MV-4-11 (cell line): ENCODE measurements around the gene ADCY10.

Experiments used
- DNase-seq: peaks from one replicate; lab custom pipeline; 2025; lab: John Stamatoyannopoulos, UW

Gene ADCY10

DNA sequence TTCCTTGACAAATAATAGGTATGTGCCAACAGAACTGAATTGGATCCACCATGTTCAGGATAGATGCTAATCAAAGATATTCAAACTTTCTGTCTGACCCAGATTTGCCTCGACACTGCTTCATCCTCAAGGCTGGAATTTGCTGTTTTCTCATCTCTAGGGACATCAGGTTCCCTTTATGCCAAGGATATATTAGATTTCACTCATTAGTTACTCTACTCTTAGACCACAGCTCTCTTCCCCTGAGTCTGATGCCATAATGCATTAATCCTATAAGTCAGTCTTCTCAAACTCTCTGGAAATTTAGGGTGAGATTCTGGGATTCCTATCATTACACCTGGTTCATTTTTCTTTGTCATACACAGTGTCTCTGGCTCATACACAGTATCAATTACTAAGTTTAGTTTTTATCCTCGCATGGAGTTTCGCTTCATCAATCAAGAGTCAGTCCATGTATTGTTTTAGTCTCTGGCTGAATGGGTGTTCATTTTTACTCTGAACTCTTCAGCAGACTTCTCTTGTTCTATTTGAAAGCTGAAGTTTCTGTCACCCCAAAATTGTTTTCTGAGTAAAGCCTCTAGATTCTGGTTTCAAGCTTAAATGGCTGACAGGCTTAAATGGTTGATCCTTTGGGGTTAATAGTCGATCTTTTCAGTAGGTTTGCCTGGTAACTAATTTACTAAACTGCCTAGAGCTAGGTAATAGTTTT is 13.3 kb upstream of the ADCY10 start:
- no peak for DNase-seq

DNA sequence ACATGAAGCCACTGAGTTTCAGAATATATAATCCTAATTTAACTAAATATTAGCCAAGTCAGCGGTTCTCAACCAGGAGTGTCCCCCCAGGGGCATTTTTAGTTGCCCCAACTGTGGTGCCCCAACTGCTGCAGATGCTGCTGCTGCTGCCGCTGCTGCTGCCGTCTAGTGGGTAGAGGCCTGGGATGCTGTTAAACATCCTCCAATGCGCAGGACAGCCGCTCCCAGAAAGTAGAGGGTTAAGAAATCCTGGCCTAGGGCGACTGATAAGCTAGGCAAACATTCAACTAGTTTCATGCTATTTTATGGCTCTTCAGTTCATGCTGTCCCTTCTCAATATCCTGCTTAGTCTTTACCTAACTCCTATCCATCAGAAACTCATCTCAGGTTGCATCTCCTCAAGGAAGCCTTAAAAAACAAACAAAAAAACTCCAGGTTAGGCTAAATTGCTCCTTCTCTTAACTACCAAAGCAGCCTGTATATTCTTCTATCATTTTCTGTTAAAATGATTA is 12.6 kb upstream of the ADCY10 start:
- no peak for DNase-seq

DNA sequence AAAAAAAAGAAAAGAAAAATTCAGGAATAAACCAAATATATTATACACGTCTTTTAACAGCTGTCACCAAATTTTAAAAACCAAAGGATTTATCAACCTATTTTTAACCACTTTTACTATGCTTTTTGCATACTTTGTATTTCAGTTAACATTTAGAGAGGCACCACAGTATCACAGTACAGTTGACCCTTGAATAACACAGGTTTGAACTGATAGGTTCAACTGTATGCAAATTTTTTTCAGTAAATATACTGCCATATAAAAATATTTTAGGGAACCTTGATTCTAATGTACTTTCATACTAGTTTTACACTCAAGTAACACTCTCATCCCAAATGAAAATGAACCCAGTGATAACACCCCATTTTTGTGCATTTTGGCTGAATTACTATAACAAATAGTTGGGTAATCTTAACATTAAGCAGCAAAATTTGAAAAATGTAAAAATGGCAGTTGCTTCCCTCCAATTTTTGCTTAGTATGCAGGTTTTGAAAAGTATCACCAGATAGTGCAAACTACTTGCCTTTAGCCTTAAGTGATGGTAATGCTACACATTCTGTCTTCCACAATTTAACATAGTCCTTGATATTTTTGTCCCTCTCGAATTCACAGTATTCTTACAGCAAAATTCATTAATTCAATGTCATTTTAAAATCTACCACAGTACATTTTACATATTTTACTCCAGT is 10.8 kb upstream of the ADCY10 start:
- DNase-seq: no peak

DNA sequence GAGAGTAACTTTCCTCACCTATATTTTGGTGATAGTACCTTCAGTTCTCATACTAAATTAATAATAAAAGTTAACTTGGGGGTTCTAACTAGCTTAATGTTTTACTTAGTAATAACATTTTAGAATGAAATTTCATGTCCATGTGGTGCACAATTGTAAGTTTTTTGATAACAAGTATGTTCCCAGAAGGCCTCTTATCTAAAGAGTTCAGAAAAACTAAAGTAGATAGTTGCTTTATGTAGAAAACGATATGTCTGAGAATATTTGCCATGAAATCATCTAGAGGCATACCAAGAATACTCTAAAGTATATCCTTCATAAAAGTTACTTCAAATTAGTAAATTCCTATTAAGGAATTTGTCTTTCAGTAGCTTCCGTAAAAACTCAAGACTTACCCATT is 10.2 kb upstream of the ADCY10 start:
- DNase-seq: no peak

DNA sequence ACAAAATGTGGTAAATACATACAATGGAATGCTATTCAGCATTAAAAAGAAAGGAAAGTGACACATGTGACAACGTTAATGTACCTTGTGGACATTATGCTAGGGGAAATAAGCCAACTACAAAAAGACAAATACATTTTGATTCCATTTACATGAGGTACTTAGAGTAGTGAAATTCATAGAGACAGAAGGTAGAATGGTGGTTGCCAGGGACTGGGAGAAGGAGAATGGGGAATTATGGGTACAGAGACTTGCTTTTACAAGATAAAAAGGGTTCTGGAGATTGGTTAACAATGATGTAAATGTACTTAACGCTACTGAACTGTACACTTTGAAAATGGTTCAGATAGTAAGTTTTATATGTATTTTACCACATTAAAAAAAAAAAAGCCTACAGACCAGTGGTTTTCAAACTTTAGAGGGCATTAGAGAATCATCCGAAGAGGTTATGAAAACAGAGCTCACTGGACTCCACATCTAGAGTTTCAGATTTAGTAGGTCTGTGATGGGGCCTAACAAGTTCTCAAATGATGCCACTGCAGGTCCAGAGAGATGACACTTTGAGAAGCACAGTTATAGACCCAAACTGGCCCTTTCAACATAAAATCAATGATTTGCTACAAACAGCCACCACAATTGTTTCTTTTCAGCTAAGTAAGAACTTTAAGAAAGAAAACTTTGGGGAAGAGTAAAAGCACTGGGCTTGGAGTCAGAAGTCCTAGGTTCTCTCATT is 9.6 kb upstream of the ADCY10 start:
- no peak for DNase-seq

DNA sequence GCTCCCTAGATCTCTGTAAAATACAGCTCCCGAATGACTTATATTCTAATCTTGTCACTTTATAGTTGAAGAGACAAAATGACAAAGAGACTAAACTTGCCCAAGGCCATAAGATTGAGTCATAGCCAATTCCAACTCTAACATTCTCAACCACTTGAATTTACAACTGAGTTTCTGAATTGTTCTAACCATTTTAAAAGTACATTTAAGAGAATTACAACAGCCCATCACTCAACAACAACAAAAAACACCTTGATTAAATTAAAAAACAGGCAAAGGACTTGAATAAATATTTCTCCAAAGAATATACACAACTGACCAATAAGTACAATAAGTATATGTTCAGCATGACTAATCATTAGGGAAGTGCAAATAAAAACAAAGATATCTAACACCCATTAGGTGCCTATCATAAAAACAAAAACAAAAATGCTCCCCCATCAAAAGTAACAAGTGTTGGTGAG is 8.7 kb upstream of the ADCY10 start:
- no peak for DNase-seq

DNA sequence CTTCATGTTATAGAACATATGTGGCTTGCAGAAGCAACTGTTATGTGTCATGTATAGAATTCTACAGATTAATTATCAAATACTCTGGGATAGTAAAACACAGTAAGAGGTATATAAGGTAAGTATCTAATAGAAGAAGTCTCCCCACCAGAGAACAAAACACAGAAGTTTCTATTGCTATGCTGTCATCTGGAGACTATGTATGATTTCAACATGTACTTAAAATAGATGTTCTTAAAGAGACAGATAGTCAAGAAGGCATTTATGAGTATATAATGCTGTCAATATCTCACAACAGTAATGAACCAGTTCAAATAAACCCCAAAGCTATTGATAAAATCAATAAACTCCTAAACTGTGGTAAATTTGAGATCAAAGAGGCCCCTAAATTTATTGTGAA is 8.1 kb upstream of the ADCY10 start:
- DNase-seq: peak; percentile 55

DNA sequence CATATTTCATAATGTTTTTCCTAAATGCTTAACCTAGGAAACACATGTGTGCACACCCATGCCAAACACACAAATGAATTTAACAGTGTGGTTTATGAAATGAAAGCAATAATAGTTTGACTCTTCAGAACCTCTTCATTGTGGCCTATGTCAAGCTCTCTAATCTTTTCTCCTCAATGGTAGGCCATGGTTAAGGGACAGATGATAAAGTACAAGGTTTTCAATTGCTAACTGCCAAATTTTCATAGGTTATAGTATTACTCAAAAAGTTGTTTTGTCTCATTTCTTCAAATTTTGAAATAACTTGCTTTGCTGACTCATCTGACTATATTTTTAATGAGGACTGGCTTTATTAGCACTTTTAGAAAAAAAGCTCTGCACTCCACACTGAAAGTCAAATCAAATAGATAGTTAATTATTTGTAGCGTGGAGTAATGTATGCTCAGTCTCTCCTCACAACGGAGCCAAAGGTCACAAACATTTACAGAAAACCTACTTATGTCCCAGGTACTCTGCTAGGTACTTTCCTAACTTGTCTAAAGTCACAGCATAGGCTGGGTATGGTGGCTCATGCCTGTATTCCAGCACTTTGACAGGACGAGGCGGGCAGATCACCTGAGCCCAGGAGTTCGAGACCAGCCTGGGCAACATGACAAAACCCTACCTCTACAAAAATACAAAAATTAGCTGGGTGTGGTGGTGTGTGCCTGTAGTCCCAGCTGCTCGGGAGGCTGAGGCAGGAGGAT is 3.0 kb upstream of the ADCY10 start:
- no peak for DNase-seq

DNA sequence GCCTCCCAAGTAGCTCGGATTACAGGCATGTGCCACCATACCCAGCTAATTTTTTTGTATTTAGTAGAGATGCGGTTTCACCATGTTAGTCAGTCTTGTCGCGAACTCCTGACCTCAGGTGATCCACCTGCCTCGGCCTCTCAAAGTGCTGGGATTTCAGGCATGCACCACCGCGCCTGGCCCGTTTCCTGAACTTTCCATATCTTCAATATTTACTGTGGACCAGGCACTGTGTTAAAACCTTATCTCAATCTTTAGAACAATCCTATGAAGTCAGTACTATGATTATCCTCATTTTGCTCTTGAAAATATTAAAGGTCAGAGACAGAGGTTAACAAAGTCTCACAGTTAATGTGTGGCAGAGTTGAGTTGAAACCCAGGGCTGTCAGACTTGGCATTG is 1.6 kb upstream of the ADCY10 start:
- no peak for DNase-seq

DNA sequence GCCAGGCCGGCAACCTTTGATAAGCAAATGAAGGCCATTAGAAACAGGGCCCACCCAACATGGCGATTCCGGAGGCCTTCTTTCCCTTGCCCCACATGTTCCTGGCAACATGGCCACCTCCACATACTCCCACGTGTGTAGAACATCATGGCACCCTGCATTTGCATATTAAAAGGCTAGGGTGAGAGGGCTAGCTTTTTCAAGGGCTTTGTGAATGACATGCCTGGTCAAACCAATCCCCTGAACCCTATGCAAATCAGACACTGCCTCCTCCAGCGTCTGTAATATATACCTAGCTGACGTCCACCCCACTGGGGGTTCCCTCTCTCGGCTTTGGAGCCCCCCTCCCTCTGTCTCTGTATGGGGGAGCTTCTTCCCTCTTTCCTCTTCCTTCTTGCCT is 1.6 kb downstream of the ADCY10 start:
- no peak for DNase-seq

DNA sequence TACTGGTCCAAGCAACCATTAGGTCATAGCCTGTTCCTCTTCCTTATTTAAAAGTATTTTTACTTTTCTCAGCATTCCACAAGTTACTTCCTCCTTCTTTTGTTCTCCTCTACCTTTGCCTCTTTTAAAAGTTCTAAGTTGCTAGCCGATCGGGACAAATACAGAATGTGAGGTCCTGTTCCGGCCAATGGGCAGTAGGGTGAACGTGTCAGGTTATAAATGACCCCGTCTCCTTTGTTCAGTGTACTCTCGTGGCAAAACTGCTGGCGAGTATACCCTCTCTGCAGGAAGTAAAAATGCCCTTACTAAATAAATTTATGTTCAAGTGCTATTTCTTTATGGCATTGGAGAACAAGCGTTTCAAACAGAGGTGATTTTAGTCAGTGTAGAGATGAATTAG is 2.5 kb downstream of the ADCY10 start:
- DNase-seq: peak; percentile 42

DNA sequence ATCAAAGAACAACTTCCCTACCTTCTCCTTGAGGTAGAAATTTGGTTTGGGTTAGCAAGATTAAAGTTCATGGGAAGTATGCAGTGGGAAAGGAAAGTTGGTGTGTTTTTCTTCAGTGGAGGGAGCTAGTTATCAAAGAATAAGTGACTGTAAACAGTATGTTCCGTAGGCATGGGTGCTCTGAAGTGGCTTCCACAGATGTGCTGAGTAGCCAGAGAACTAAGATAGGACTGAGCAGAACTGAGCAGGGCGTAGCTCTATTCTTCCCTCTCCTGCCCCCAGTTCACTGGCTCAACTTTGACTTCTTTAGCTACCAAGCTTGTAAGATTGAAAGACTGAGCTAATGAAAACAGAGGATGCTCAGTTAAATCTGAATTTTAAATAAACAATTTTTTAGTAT is 3.4 kb downstream of the ADCY10 start:
- DNase-seq: no peak

DNA sequence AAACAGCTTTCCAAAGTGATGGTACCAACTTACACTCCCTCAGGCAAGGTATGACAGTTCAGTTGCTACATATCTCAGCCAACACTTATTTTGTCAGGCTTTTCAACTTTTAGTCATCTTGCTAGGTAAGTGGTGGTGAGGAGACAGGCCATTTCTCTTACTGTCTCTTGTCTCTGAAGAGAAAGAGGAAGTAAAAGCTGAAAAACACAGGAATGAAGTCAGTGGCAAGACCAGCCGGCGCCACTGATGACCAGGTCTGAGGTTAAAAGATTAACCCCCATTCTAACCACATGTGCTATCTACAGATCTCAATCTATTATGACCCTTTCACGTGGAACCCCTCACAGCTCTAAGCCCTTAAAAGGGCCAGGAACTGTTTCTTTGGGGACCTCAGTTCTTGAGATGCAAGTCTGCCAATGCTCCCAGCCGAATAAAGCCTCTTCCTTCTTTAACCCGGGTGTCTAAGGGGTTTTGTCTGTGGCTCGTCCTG is 4.2 kb downstream of the ADCY10 start:
- DNase-seq: peak; percentile 91

DNA sequence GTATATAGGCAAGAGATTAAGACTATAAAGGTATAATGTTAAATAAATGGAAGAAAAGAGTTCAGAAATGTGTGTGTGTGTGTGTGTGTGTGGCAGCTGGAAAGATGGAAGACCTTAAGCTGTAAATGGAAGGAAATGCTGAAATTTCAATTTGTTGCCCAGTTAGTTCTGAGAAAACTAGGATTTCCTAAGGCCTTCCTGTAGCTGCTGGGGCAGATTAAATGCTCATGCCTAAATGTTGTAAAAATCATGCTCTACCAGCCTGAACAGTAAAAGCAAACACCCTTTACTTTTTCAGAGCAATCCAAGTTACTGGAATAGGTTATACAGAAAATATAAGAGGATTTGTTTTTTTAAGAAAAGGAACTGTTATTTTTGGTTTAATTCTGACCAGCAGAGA is 8.3 kb downstream of the ADCY10 start:
- DNase-seq: peak; percentile 25

DNA sequence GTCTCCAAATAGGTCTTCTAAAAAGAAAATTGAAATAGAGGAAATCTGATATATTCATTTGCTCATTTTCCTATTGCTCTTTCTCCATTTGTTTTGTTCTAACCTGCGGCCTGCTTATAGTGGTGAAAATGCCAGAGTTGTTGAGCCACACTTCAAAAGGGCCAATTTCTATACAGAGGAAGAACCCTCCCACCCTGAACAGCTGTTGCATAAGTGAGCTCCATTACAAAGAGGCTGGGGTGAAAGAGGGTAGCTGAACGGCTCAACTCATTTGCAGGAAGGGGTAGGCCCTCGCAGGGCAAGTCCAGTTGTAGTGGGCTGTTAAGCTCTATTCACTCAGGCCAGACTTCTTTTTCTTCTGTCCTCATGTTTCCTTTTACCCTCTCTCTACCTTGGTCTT is 8.8 kb downstream of the ADCY10 start:
- DNase-seq: peak; percentile 46

DNA sequence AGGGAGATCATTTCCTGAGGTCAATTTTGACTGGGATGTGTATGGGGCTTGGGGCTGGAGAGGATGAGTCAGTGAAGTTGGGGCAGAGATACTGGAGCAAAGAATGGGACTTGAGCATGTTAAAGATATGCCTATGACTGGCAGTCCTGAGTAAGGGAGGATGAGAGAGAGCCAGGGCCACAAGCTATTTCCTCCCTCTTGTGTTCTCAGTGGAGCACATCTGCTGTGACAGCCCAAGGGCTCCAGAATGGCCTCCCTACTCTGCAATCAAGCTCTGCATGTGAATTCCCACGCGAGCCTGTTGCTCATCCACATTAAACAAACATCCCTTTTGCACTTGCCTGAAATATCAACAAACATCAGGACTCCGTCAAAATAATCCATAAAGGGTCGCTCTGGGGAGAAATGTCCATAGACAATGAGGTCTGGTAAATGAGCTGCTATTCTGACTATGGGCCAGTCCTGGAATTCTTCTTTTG is 9.2 kb downstream of the ADCY10 start:
- DNase-seq: no peak

DNA sequence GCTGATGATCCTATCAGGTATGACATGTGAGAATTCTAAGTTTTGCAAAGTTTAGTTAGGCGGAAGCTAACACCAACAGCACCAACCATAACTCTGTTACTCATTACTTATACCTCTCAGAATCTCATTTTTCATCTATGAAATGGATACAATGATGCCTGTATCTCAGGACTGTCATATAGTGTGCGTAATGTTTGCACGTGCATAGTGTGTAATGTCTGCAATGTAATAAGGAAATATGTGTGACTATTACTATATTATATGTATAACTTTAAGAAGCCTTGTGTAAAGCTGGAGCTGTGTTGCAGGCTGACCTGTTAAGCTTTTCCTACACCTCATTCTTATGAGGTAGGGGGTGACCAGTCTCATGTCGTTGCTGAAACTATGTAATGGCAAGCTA is 13.0 kb downstream of the ADCY10 start:
- DNase-seq: no peak

DNA sequence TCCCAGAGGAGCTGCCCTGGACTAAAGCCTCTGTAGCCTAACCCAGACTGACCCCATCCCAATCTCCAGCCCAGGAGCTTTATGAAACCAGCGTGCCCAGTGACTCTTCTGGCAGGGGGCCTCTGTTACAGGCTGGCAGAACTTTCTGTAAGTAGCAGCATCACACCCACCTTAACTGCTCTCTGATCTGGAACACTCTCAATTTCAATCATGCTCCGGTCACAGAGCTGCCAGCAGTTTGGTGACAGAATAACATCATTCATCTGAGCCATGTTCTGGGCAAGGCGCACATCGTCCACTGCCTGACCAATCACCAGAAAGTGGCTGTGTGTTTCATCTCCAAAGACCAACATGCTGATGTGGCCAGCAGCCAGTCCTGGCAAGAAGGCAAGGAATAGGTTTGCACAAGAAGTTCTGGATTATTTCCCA is 14.7 kb downstream of the ADCY10 start:
- DNase-seq: no peak

DNA sequence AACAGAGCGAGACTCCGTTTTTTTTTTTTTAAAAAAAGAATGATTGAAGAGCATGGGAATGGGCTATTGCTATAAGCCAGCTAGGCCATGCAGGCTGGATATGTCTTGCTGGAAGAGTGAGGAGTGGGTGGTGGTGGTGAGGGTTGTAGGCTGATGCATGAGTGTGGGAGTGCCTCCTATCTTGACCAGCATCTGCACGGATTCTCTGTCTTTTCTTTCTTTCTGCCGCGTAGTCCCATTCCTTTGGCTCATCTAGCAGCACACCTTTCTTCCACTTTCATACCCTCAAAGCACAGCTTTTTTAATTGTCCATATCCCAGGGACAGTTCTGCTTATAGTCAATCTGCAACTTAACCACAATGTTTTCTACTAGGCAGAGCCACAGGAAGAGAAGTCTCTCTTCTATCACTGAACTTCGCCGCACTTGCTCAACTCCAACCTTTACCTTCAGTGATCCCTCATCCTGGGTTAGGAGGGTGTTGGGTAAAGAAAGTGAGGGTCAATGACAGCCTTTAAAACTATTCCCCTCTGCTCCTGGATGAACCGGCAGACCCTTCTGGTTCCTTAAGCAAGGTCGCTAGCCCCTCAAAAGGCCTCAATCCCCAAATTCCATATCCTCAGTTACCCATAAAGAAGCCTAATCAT is 15.2 kb downstream of the ADCY10 start:
- no peak for DNase-seq

DNA sequence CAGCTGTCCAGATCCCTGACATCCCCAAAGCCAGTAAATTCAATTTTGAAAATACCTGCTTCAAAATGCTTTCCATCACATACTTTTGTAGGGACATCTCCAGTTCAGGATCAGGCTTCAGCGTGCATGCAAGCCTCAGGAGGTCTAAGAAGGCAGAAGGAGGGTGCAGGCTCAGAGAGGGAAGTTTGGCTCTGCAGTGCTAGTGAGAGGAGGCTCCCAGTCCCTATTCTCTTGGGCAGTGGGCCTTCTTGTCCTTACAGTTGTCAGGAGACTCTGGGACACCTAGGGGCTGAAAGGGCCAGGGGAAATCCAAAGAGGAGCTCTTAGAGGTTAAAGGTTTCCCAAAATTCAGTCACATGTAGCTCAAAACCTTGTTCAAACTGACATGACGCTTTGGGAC is 20.1 kb downstream of the ADCY10 start:
- no peak for DNase-seq

DNA sequence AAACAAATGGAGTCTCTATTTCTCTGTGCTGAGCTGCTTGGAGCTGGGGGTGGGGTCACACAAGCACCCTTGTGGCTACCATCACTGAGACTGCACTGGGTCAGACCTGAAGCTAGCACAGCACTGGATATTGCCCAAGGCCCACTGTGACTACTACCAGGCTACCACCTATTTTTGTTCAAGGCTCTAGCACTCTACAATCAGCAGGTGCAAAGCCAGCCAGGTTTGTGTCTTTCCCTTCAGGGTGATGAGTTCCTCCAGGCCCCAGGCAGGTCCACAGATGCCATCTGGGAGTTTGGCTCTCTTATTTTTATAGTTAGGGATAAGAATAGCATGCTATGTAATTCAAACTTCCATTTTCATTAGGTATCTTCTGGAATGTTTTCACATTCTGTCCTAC is 23.5 kb downstream of the ADCY10 start:
- no peak for DNase-seq
